HL-60 (cell line): ENCODE measurements around the gene COPZ2.

ENCODE experiments used
- GABPA ChIP-seq: IDR thresholded peaks from 2 replicates; pipeline ENCODE4 v1.6.1; 2012; ENCODE audit warnings: low read depth
- POLR2AphosphoS5 ChIP-seq: IDR thresholded peaks from 2 replicates; pipeline ENCODE4 v1.6.1; 2012; ENCODE audit warnings: low read depth
- SPI1 ChIP-seq: IDR thresholded peaks from 2 replicates; pipeline ENCODE4 v1.6.1; 2012; ENCODE audit warnings: low read depth, mild to moderate bottlenecking, borderline replicate concordance
- TF ChIP-seq, protein P1 (sequence below): IDR thresholded peaks from one replicate; pipeline ENCODE4 v1.5.1; 2011; ENCODE audit warnings: low read length, control low read depth, inconsistent platforms; ENCODE audit not compliant: insufficient read depth
- TF ChIP-seq, protein P2 (sequence below): IDR thresholded peaks from 2 replicates; pipeline ENCODE4 v1.6.1; 2012; ENCODE audit warnings: low read depth; ENCODE audit not compliant: insufficient replicate concordance

DNA sequence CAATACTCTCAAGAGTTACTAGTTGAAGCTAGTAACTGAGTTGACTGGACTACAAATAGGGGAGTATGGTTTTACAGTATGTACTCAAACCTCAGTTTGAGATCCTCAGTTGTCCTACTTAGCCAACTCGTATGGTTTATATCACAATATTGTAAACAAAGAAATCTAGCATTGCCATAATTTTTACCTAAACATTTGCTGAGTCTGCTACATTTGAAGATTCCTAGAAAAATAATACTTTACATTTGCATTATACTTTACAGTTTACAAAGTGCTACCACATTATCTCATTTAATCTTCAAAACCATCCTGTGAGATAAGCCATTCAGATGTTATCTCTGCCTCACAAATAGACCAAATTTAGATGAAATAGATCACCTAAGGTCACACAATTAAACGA lies 47.3 kb upstream of the COPZ2 start:
- TF ChIP-seq, protein P1, sequence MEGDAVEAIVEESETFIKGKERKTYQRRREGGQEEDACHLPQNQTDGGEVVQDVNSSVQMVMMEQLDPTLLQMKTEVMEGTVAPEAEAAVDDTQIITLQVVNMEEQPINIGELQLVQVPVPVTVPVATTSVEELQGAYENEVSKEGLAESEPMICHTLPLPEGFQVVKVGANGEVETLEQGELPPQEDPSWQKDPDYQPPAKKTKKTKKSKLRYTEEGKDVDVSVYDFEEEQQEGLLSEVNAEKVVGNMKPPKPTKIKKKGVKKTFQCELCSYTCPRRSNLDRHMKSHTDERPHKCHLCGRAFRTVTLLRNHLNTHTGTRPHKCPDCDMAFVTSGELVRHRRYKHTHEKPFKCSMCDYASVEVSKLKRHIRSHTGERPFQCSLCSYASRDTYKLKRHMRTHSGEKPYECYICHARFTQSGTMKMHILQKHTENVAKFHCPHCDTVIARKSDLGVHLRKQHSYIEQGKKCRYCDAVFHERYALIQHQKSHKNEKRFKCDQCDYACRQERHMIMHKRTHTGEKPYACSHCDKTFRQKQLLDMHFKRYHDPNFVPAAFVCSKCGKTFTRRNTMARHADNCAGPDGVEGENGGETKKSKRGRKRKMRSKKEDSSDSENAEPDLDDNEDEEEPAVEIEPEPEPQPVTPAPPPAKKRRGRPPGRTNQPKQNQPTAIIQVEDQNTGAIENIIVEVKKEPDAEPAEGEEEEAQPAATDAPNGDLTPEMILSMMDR = no peak
- TF ChIP-seq, protein P2, sequence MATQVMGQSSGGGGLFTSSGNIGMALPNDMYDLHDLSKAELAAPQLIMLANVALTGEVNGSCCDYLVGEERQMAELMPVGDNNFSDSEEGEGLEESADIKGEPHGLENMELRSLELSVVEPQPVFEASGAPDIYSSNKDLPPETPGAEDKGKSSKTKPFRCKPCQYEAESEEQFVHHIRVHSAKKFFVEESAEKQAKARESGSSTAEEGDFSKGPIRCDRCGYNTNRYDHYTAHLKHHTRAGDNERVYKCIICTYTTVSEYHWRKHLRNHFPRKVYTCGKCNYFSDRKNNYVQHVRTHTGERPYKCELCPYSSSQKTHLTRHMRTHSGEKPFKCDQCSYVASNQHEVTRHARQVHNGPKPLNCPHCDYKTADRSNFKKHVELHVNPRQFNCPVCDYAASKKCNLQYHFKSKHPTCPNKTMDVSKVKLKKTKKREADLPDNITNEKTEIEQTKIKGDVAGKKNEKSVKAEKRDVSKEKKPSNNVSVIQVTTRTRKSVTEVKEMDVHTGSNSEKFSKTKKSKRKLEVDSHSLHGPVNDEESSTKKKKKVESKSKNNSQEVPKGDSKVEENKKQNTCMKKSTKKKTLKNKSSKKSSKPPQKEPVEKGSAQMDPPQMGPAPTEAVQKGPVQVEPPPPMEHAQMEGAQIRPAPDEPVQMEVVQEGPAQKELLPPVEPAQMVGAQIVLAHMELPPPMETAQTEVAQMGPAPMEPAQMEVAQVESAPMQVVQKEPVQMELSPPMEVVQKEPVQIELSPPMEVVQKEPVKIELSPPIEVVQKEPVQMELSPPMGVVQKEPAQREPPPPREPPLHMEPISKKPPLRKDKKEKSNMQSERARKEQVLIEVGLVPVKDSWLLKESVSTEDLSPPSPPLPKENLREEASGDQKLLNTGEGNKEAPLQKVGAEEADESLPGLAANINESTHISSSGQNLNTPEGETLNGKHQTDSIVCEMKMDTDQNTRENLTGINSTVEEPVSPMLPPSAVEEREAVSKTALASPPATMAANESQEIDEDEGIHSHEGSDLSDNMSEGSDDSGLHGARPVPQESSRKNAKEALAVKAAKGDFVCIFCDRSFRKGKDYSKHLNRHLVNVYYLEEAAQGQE = no peak
- TF ChIP-seq GABPA (no peak), POLR2AphosphoS5 (no peak), SPI1 (no peak)
